GM12878 (cell line): ENCODE results near the gene PC. TPM values are rescaled to one million over a fixed set of nuclear protein-coding genes. Genes with fewer than 3 reads are reported as not detected.

Experiments
- ATAC-seq: fragments of 200-7000 bp; cut with Tn5 transposase; 3 replicates; pipeline ENCODE4 v1.9.1; 2020; ENCODE audit warnings: mild to moderate bottlenecking, moderate library complexity
- BruUV-seq: library from RNA; stranded (reverse); fragments of 400-500 nt; replicated peaks from 2 replicates; lab custom pipeline; 2021; lab: Mats Ljungman, UMichigan
- CTCF ChIA-PET: fragments of 300-600 bp; sonication (Branson Sonifier 250); formaldehyde crosslinking; extraction: SDS; loops from one replicate; lab custom pipeline; 2021; ENCODE audit warnings: inconsistent platforms; lab: Yijun Ruan, JAX
- POLR2A ChIA-PET: fragments of 350-600 bp; formaldehyde crosslinking; extraction: SDS; loops from one replicate; lab custom pipeline; 2021; ENCODE audit warnings: inconsistent platforms; lab: Charles Lee
- RAD21 ChIA-PET: fragments of 300-600 bp; sonication (Branson Sonifier 250); formaldehyde crosslinking; loops from one replicate; lab custom pipeline; 2023; ENCODE audit warnings: antibody characterized with exemption; ENCODE audit not compliant: unreplicated experiment; lab: Charles Lee
- SMC1A ChIA-PET: fragments of 300-600 bp; sonication (Branson Sonifier 250); formaldehyde crosslinking; loops from one replicate; lab custom pipeline; 2023; ENCODE audit not compliant: unreplicated experiment, uncharacterized antibody; lab: Charles Lee
- DNase-seq: peaks from one replicate; pipeline ENCODE4 v3.0.0-alpha.2; 2011; ENCODE audit warnings: low read depth, low spot score
- FAIRE-seq: peaks from 3 replicates; lab custom pipeline; 2011; peaks lifted over from hg19 to GRCh38; lab: Jason Lieb, UNC
- H2AFZ ChIP-seq: 2 replicates; pipeline ENCODE4 v1.6.0; 2011; ENCODE audit warnings: low read depth, low read length, control low read depth; ENCODE audit not compliant: control insufficient read depth
- H3K27ac ChIP-seq: 2 replicates; pipeline ENCODE4 v1.5.1; 2011; ENCODE audit warnings: control low read depth; ENCODE audit not compliant: control insufficient read depth, insufficient read depth
- H3K27me3 ChIP-seq, 2 experiments: replicated peaks in 1 of 2; 2 replicates each; pipeline versions ENCODE4 v1.6.0 to v1.6.1; 2011; ENCODE audit warnings: low read length in 1 of 2; ENCODE audit not compliant: control insufficient read depth in 2 of 2, insufficient read depth in 2 of 2
- H3K36me3 ChIP-seq, 2 experiments: 2 replicates each; pipeline ENCODE4 v1.5.1; 2011; ENCODE audit warnings: low read length in 1 of 2; ENCODE audit not compliant: control insufficient read depth in 2 of 2, insufficient read depth in 2 of 2
- H3K4me1 ChIP-seq: 2 replicates; pipeline ENCODE4 v1.6.1; 2011; ENCODE audit warnings: mild to moderate bottlenecking, low read length, moderate library complexity, mixed read lengths; ENCODE audit not compliant: control insufficient read depth, insufficient read depth
- H3K4me2 ChIP-seq: 2 replicates; pipeline ENCODE4 v1.6.0; 2011; ENCODE audit warnings: control low read depth; ENCODE audit not compliant: control insufficient read depth, insufficient read depth
- H3K4me3 ChIP-seq: fragments of 200-600 bp; sonication (generic); 2 replicates; pipeline ENCODE4 v1.5.1; 2016
- H3K79me2 ChIP-seq: 2 replicates; pipeline ENCODE4 v1.6.0; 2011; ENCODE audit warnings: low read length; ENCODE audit not compliant: control insufficient read depth, insufficient read depth
- H3K9ac ChIP-seq: 2 replicates; pipeline ENCODE4 v1.8.0; 2011; ENCODE audit warnings: low read length, control low read depth, mixed read lengths; ENCODE audit not compliant: control insufficient read depth, insufficient read depth
- H3K9me3 ChIP-seq: replicated peaks from 3 replicates; pipeline ENCODE4 v1.5.1; 2011; ENCODE audit warnings: mild to moderate bottlenecking, low read length; ENCODE audit not compliant: control insufficient read depth, insufficient read depth
- H4K20me1 ChIP-seq: 2 replicates; pipeline ENCODE4 v1.6.0; 2011; ENCODE audit not compliant: control insufficient read depth, insufficient read depth
- BACH1 ChIP-seq: fragments of 450-650 bp; IDR thresholded peaks from 2 replicates; pipeline ENCODE4 v1.6.1; 2017; ENCODE audit warnings: mild to moderate bottlenecking, borderline replicate concordance
- BCL3 ChIP-seq: IDR thresholded peaks from 2 replicates; pipeline ENCODE4 v1.6.1; 2011; ENCODE audit warnings: borderline replicate concordance, low read depth, mild to moderate bottlenecking, moderate library complexity, low read length; ENCODE audit not compliant: insufficient read depth, poor library complexity, severe bottlenecking
- JUND ChIP-seq: IDR thresholded peaks from 2 replicates; pipeline ENCODE4 v1.6.1; 2012; ENCODE audit warnings: low read depth, mild to moderate bottlenecking, low read length, improper control_type of control experiment, moderate library complexity
- NKRF ChIP-seq: fragments of 450-650 bp; conservative IDR thresholded peaks from 2 replicates; pipeline ENCODE4 v1.6.1; 2017; ENCODE audit warnings: mild to moderate bottlenecking, moderate library complexity
- RBBP5 ChIP-seq: fragments of 200-600 bp; sonication (generic); conservative IDR thresholded peaks from 2 replicates; pipeline ENCODE4 v1.6.1; 2016
- RUNX3 ChIP-seq: IDR thresholded peaks from 2 replicates; pipeline ENCODE4 v1.6.1; 2012; ENCODE audit warnings: low read length, inconsistent platforms
- ZBTB11 ChIP-seq: fragments of 450-650 bp; formaldehyde crosslinking; IDR thresholded peaks from 2 replicates; pipeline ENCODE4 v1.5.0; 2022; ENCODE audit warnings: mild to moderate bottlenecking, missing genetic modification characterization
- WGBS: methylation state at CpG from one replicate; pipeline ENCODE4 v1.1.6; 2016; ENCODE audit warnings: low lambda C conversion rate; ENCODE audit not compliant: insufficient replicate concordance, insufficient coverage; ENCODE audit errors: missing lambda C conversion rate; 5-methylcytosine and 5-hydroxymethylcytosine counted together
- in situ Hi-C: fragments of 300-500 bp; cut with MboI; formaldehyde crosslinking; loops from 9 replicates; pipeline ENCODE4 v1.14.3; 2018; ENCODE audit warnings: mixed read lengths
- intact Hi-C: fragments of 100-400 bp; cut with micrococcal nuclease; formaldehyde crosslinking; loops from one replicate; pipeline ENCODE4 v1.14.2; 2022; ENCODE audit not compliant: unreplicated experiment
- polyA plus RNA-seq, 11 experiments: library from polyadenylated mRNA; depleted of rRNA in 4 of 11; unstranded in 6 of 11; stranded (reverse) in 5 of 11; fragments of >200 nt; fragmentation: Nextera tagmentation in 4 of 11; fragmentation: Illumina TruSeq in 1 of 11; extraction: Ambion mirVana in 4 of 11; extraction: Trizol in 1 of 11; gene quantifications; 1 replicate in 1 of 11; 2 replicates in 10 of 11; pipeline versions ENCODE4 v1.2.1 to v1.2.3, GENCODE V29; 2011 to 2016; ENCODE audit warnings: inconsistent platforms in 2 of 11, missing spikeins in 2 of 11, low read depth in 1 of 11
- total RNA-seq, 4 experiments: library from RNA; depleted of rRNA in 3 of 4; stranded (reverse); fragments of >200 nt in 3 of 4; fragmentation: Illumina TruSeq in 1 of 4; extraction: Trizol in 1 of 4; gene quantifications; 2 replicates each; pipeline versions ENCODE4 v1.2.1 to v1.2.3, GENCODE V29; 2013 to 2021

The PC gene
- total and polyA plus RNA-seq, 10 of the 15 experiments (the other 5 are each of a cell fraction or from before 2014, with no cell fraction given), result 0.22 to 10.3 (median 4.5) TPM

- H3K9ac ChIP-seq, result no peak overlapping the region
- in situ Hi-C loops (no loop called here), intact Hi-C loops (loop anchor here (2.0 to 10.0 kb wide), 3 partner anchors 47 to 427 kb away; no protein-coding TSS in a partner anchor)
- CTCF ChIA-PET, result interaction anchor here (0.5 to 1.6 kb wide), 2 partner anchors 10 to 140 kb away, joined by 3 read pairs; no protein-coding TSS in a partner anchor
- no peak overlapping the region for H3K4me2 ChIP-seq
- no peaks in the 10 kb centered on the region for H3K4me1 ChIP-seq
- ATAC-seq (no peak), DNase-seq (no peak), FAIRE-seq (no peak)
- WGBS, result 62% methylated on average over 12 of the region's 12 CpGs
- no peaks in the 10 kb centered on the region for H4K20me1 ChIP-seq
- no peaks in the 10 kb centered on the region for H3K27me3 ChIP-seq
- SMC1A ChIA-PET, result interaction anchor here (3.1 kb wide), 1 partner anchor 141 kb away, joined by 38 read pairs; no protein-coding TSS in a partner anchor
- peaks cover 0 to 10% of the 10 kb centered on the region in 2 experiments; a peak in 1 of 4 replicates for H3K36me3 ChIP-seq
- no peak overlapping the region for H3K4me3 ChIP-seq
- H3K79me2 ChIP-seq, result peaks cover 2% of the 10 kb centered on the region
- H2AFZ ChIP-seq, result no peak overlapping the region
- no peak overlapping the region for H3K27ac ChIP-seq
- RAD21 ChIA-PET, result interaction anchor here (4.1 kb wide), 1 partner anchor 140 kb away, joined by 24 read pairs; no protein-coding TSS in a partner anchor
- no TSS peak for BruUV-seq
- POLR2A ChIA-PET, result interaction anchor here (0.6 kb wide), 1 partner anchor 176 kb away, joined by 3 read pairs; no protein-coding TSS in a partner anchor
- TF ChIP-seq BACH1 (0 out of 2 replicates have a peak, but pooled peaks have one; percentile 40), JUND (no peak), RUNX3 (peak; percentile 38), BCL3 (no peak), RBBP5 (no peak), NKRF (no peak), ZBTB11 (CRISPR knock-in tag) (no peak)
- TF ChIP-seq, all 136 proteins: peak for 2
- H3K9me3 ChIP-seq, result no peaks in the 10 kb centered on the region
Measured at GRCh38 chr11:66835768-66836405, 122.3 kb downstream of the PC start.
